ENCODE results near the gene C6orf136. TPM values are rescaled to one million over a fixed set of nuclear protein-coding genes. Genes with fewer than 3 reads are reported as not detected.

Gene C6orf136
- total and polyA plus RNA-seq, 10 of the 15 experiments (the other 5 are each of a cell fraction or from before 2014, with no cell fraction given), result 5.2 to 24.1 (median 14.9) TPM

GRCh38 chr6:30616811-30617564 lies 29.9 kb upstream of the C6orf136 start, which contains the start of gene PPP1R10 (continued):
- TF ChIP-seq MEF2B (IDR thresholded peaks at IDR 0.05; ENCODE audit: partially characterized antibody, poor library complexity, severe bottlenecking), result no peak
- peak; percentile 99 for TF ChIP-seq MLLT1 (IDR thresholded peaks at IDR 0.05)
- no peak for TF ChIP-seq RBBP5 (conservative IDR thresholded peaks at IDR 0.05)
- TF ChIP-seq NRF1 (conservative IDR thresholded peaks at IDR 0.05; ENCODE audit: low read depth, low read length), result no peak
- no peak for TF ChIP-seq ZZZ3 (IDR thresholded peaks at IDR 0.05; ENCODE audit: control insufficient read depth, insufficient read length, low read depth)
- peak; percentile 50; the same call in 1 of the 2 replicates for TF ChIP-seq PAX5 (IDR thresholded peaks at IDR 0.05; ENCODE audit: borderline replicate concordance, low read depth, low read length)
- peak; percentile 30; the same call in 1 of the 2 replicates for TF ChIP-seq SMARCA5 (IDR thresholded peaks at IDR 0.05)
- TF ChIP-seq MAX (IDR thresholded peaks at IDR 0.05; ENCODE audit: low read depth, low read length), result no peak; the same call in 1 of the 2 replicates
- TF ChIP-seq KLF5 (IDR thresholded peaks at IDR 0.05; ENCODE audit: partially characterized antibody), result peak; percentile 92
- no peak for TF ChIP-seq GABPA (IDR thresholded peaks at IDR 0.05; ENCODE audit: low read depth)
- TF ChIP-seq, protein P1, sequence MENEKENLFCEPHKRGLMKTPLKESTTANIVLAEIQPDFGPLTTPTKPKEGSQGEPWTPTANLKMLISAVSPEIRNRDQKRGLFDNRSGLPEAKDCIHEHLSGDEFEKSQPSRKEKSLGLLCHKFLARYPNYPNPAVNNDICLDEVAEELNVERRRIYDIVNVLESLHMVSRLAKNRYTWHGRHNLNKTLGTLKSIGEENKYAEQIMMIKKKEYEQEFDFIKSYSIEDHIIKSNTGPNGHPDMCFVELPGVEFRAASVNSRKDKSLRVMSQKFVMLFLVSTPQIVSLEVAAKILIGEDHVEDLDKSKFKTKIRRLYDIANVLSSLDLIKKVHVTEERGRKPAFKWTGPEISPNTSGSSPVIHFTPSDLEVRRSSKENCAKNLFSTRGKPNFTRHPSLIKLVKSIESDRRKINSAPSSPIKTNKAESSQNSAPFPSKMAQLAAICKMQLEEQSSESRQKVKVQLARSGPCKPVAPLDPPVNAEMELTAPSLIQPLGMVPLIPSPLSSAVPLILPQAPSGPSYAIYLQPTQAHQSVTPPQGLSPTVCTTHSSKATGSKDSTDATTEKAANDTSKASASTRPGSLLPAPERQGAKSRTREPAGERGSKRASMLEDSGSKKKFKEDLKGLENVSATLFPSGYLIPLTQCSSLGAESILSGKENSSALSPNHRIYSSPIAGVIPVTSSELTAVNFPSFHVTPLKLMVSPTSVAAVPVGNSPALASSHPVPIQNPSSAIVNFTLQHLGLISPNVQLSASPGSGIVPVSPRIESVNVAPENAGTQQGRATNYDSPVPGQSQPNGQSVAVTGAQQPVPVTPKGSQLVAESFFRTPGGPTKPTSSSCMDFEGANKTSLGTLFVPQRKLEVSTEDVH (IDR thresholded peaks at IDR 0.05; ENCODE audit: low read depth, partially characterized antibody), result no peak
- peak; percentile 72 for TF ChIP-seq RUNX3 (IDR thresholded peaks at IDR 0.05; ENCODE audit: low read length)
- TF ChIP-seq SMAD1 (IDR thresholded peaks at IDR 0.05; ENCODE audit: low read depth, partially characterized antibody), result peak; percentile 100
- 0 out of 2 replicates have a peak, but pooled peaks have one; percentile 27 for TF ChIP-seq RCOR1 (conservative IDR thresholded peaks at IDR 0.05; ENCODE audit: low read depth, low read length)
- TF ChIP-seq SMC3 (IDR thresholded peaks at IDR 0.05; ENCODE audit: borderline replicate concordance, low read length), result no peak
- TF ChIP-seq POLR2AphosphoS2 (IDR thresholded peaks at IDR 0.05; ENCODE audit: low read depth, low read length), result peak; percentile 99
- TF ChIP-seq, protein P2, sequence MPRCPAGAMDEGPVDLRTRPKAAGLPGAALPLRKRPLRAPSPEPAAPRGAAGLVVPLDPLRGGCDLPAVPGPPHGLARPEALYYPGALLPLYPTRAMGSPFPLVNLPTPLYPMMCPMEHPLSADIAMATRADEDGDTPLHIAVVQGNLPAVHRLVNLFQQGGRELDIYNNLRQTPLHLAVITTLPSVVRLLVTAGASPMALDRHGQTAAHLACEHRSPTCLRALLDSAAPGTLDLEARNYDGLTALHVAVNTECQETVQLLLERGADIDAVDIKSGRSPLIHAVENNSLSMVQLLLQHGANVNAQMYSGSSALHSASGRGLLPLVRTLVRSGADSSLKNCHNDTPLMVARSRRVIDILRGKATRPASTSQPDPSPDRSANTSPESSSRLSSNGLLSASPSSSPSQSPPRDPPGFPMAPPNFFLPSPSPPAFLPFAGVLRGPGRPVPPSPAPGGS (IDR thresholded peaks at IDR 0.05; ENCODE audit: borderline replicate concordance, insufficient read depth, low read depth, low read length, poor library complexity, severe bottlenecking), result peak; percentile 47
- peak; percentile 74 for TF ChIP-seq NFYB (IDR thresholded peaks at IDR 0.05; ENCODE audit: insufficient read depth, low read depth, low read length)
- 0 out of 4 replicates have a peak, but pooled peaks of 1 of the 2 experiments have one; percentile 4 for TF ChIP-seq SRF (IDR thresholded peaks at IDR 0.05; ENCODE audit: low read depth in 2 of 2, low read length in 2 of 2)
- TF ChIP-seq FOXM1 (IDR thresholded peaks at IDR 0.05; ENCODE audit: low read depth, low read length), result peak; percentile 91
